Uterus (tissue), 4 donors: ENCODE data around the gene BTBD10. TPM values are rescaled to one million over a fixed set of nuclear protein-coding genes. Genes with fewer than 3 reads are reported as not detected.
A peak's percentile ranks its signal among the peaks of the same experiment; 100 is the strongest.

Source experiments
- DNase-seq, 2 donors: peaks; one replicate each; pipeline ENCODE4 v3.0.0-alpha.2; 2019 to 2020
- H3K27ac ChIP-seq, 2 donors: fragments of 200-600 bp; sonication (generic); 1 replicate in 1 of 2; 2 replicates in 1 of 2; pipeline ENCODE4 v1.5.1; 2016 to 2018
- H3K27me3 ChIP-seq, 2 donors: fragments of 200-600 bp; sonication (generic); one replicate each; pipeline ENCODE4 v1.5.1; 2018 to 2019; ENCODE audit warnings: control low read depth in 1 of 2
- H3K36me3 ChIP-seq, 2 donors: fragments of 200-600 bp; sonication (generic); one replicate each; pipeline ENCODE4 v1.5.1; 2019; ENCODE audit warnings: control low read depth in 1 of 2
- H3K4me1 ChIP-seq, 2 donors: fragments of 200-600 bp; sonication (generic); one replicate each; pipeline ENCODE4 v1.5.1; 2018 to 2019; ENCODE audit warnings: control low read depth in 1 of 2
- H3K4me3 ChIP-seq, 2 donors: fragments of 200-600 bp; sonication (generic); 1 replicate in 1 of 2; 2 replicates in 1 of 2; pipeline ENCODE4 v1.5.1; 2018 to 2019; ENCODE audit warnings: mild to moderate bottlenecking in 1 of 2
- H3K9me3 ChIP-seq, 2 donors: fragments of 200-600 bp; sonication (generic); one replicate each; pipeline ENCODE4 v1.5.1; 2019; ENCODE audit warnings: control low read depth in 1 of 2
- CTCF ChIP-seq, 4 experiments: fragments of 200-600 bp in 2 of 4; fragments of 450-650 bp in 2 of 4; sonication (generic) in 2 of 4; IDR thresholded peaks; one replicate each; pipeline ENCODE4 v1.5.1; 2016 to 2019; ENCODE audit warnings: antibody characterized with exemption in 4 of 4, mild to moderate bottlenecking in 2 of 4, moderate library complexity in 1 of 4
- POLR2A ChIP-seq, 2 donors: fragments of 450-650 bp; IDR thresholded peaks; one replicate each; pipeline ENCODE4 v1.6.1; 2016; ENCODE audit warnings: antibody characterized with exemption in 2 of 2, mild to moderate bottlenecking in 1 of 2, moderate library complexity in 1 of 2
- intact Hi-C: fragments of 100-400 bp; cut with DNase I; formaldehyde crosslinking; loops from one replicate; pipeline ENCODE4 v1.15.1; 2023; ENCODE audit warnings: low total_unique reads
- total RNA-seq, 4 donors: library from RNA; depleted of rRNA in 3 of 4; stranded (reverse); fragments of >200 nt in 3 of 4; gene quantifications; one replicate each; pipeline versions ENCODE4 v1.1.0 to v1.2.4, GENCODE V29; 2014 to 2023
- donor health status: DM: yes; HTN: yes; CAD: no.

Gene BTBD10
- total RNA-seq, result 100 to 1,000 TPM in 1 of 4 donors, 10 to 100 TPM in 3; 41.2 to 237 (median 76.7) TPM

DNA sequence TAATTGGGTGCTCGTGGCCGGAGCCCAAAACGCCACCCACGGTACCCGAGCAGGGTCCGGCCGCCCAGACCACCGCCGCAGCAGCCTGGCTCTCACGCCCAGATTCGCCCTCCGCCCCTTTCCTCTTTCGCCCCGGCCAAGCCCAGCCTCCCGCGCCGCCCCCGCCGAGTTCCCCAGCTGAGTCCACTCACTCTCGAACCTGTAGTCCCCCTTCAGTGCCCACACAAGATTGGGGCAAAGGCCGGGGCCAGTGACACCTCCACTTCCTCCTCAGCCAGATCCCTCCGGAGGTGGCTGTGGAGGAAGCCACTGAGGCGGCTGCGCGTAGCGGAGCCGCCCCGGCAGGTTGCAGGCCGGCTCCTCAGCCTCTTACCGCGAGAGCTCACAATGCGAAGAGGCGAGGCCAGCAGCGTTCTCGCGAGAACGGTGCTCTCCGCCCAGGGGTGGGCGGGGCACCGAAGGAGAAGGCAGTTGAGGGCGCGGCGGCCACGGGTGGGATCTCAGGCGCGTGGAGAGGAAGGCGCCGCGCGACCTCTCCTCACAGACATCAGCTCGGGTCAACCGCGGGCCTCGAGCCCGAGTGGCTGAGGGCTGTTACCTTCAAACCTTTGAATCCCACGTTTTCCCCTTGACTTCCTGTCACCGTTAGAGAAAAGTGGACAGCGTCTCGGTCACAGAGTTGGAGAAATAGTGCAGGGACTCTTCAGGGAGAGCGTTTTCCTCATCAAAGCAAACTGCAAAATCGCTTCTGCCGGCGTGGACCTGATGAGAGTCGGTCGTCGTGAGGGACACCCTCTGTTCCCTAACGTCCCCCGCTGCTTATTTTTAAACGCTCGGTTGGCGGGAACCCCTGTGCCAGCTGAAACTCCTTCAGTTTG, at the start of gene BTBD10:
Gene BTBD10 (minus strand): TSS at position 322 of the 878 bp plus-strand sequence. CDS start 18,098 bp downstream, outside the sequence.
- intact Hi-C loops, result no loop called here
- peak within 1 kb of the TSS; percentile 56 to 88 for H3K4me3 ChIP-seq
- H3K4me1 ChIP-seq, result peaks cover 0 to 6% of the 10 kb centered on the region in 2 donors
- TF ChIP-seq POLR2A (IDR thresholded peaks at IDR 0.05) (peak; percentile 75 to 84), CTCF (IDR thresholded peaks at IDR 0.05) (peak in 1 of 4 experiments; percentile 4)
- H3K27me3 ChIP-seq, result no peaks in the 10 kb centered on the region
- H3K27ac ChIP-seq, result peak within 1 kb of the TSS; percentile 83 to 87
- no peaks in the 10 kb centered on the region for H3K36me3 ChIP-seq
- H3K9me3 ChIP-seq, result no peaks in the 10 kb centered on the region
- DNase-seq, result peak; percentile 90 to 95

DNA sequence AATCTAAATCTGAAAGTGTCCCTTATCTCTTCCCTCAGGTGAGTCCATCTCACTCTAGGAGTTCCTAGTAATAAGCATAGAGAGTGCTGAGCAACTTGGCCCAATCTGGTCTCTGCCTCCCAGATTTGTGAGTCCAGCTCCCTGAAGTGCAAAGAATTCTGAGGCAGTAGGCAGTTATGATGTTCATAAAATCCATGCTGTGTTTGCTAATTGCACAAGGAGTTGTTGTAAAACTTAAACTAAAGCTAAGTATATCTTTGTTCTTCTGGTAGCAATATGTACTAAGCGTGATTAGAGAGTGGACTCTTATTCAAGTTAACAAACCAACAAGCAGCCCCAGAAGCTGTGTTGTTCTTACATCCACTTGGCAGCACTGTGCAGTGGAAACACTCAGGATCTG, 40.4 kb upstream of the BTBD10 start:
- Histone ChIP-seq H3K9me3 (no peaks in the 10 kb centered on the region), H3K36me3 (no peaks in the 10 kb centered on the region), H3K4me1 (no peaks in the 10 kb centered on the region), H3K27ac (no peak overlapping the region), H3K27me3 (no peaks in the 10 kb centered on the region), H3K4me3 (no peak overlapping the region)
- no peak for DNase-seq
- intact Hi-C loops, result no loop called here
- no peak for TF ChIP-seq CTCF (IDR thresholded peaks at IDR 0.05)
- TF ChIP-seq POLR2A (IDR thresholded peaks at IDR 0.05), result no peak

GRCh38 chr11:13502492-13502891, 39.5 kb upstream of the BTBD10 start:
- intact Hi-C loops, result no loop called here
- no peak for TF ChIP-seq POLR2A (IDR thresholded peaks at IDR 0.05)
- TF ChIP-seq CTCF (IDR thresholded peaks at IDR 0.05), result no peak

GRCh38 chr11:13495929-13496328, 32.9 kb upstream of the BTBD10 start, which contains the start of gene PTH:
TSS of gene PTH (minus strand) at chr11:13495997. CDS start at chr11:13492855, 3,142 bp downstream.
- Histone ChIP-seq H3K36me3 (no peaks in the 10 kb centered on the region), H3K9me3 (no peaks in the 10 kb centered on the region), H3K27ac (no peak within 1 kb of the TSS), H3K27me3 (no peaks in the 10 kb centered on the region), H3K4me1 (no peaks in the 10 kb centered on the region), H3K4me3 (no peak within 1 kb of the TSS)
- no peak for DNase-seq
- intact Hi-C loops, result no loop called here
- no peak for TF ChIP-seq CTCF (IDR thresholded peaks at IDR 0.05)
- TF ChIP-seq POLR2A (IDR thresholded peaks at IDR 0.05), result no peak

More at GRCh38 chr11:13502492-13502891, 39.5 kb upstream of the BTBD10 start:
- Histone ChIP-seq H3K9me3 (no peaks in the 10 kb centered on the region), H3K27me3 (no peaks in the 10 kb centered on the region), H3K36me3 (no peaks in the 10 kb centered on the region), H3K4me1 (no peaks in the 10 kb centered on the region), H3K27ac (no peak overlapping the region), H3K4me3 (no peak overlapping the region)
- DNase-seq, result no peak

GRCh38 chr11:13494051-13494450, 31.0 kb upstream of the BTBD10 start:
- H3K27me3 ChIP-seq, result no peaks in the 10 kb centered on the region
- no peak overlapping the region for H3K4me3 ChIP-seq
- H3K27ac ChIP-seq, result no peak overlapping the region
- no peak for DNase-seq
- no peaks in the 10 kb centered on the region for H3K36me3 ChIP-seq
- H3K4me1 ChIP-seq, result no peaks in the 10 kb centered on the region
- intact Hi-C loops, result no loop called here
- H3K9me3 ChIP-seq, result no peaks in the 10 kb centered on the region
- TF ChIP-seq POLR2A (IDR thresholded peaks at IDR 0.05) (no peak), CTCF (IDR thresholded peaks at IDR 0.05) (no peak)
